ENCODE measurements around the gene NF1. TPM values are rescaled to one million over a fixed set of nuclear protein-coding genes. Genes with fewer than 3 reads are reported as not detected.

The NF1 gene
- total and polyA plus RNA-seq, 3 donors from 2014 or later, result 60.6 to 99.0 (median 97.6) TPM

- H3K27me3 ChIP-seq, result no peaks in the 10 kb centered on the region
- 76 to 89% methylated on average over 1 of the region's 1 CpG for WGBS, 2 donors
Measured at GRCh38 chr17:31273516-31273915, 178.7 kb downstream of the NF1 start.

GRCh38 chr17:31274252-31274651, 179.5 kb downstream of the NF1 start:
- no peaks in the 10 kb centered on the region for H3K9me3 ChIP-seq
- 89 to 91% methylated on average over 2 of the region's 2 CpGs for WGBS, 2 donors
- H3K4me1 ChIP-seq, result no peaks in the 10 kb centered on the region
- no peak for TF ChIP-seq POLR2A (IDR thresholded peaks at IDR 0.05)
- no peak for TF ChIP-seq CTCF (IDR thresholded peaks at IDR 0.05)
- H3K27me3 ChIP-seq, result no peaks in the 10 kb centered on the region
- intact Hi-C loops (cut with DNase I; ENCODE audit: low total_unique reads), result no loop called here
- DNase-seq, result no peak
- no peak overlapping the region for H3K27ac ChIP-seq
- no peak overlapping the region for H3K4me3 ChIP-seq
- no peaks in the 10 kb centered on the region for H3K36me3 ChIP-seq (ENCODE audit: low read depth, missing control alignments)

More at GRCh38 chr17:31273516-31273915, 178.7 kb downstream of the NF1 start:
- no peak for TF ChIP-seq CTCF (IDR thresholded peaks at IDR 0.05)
- TF ChIP-seq POLR2A (IDR thresholded peaks at IDR 0.05), result no peak
- DNase-seq, result no peak
- Histone ChIP-seq H3K27ac (no peak overlapping the region), H3K4me1 (no peaks in the 10 kb centered on the region), H3K4me3 (no peak overlapping the region), H3K36me3 (ENCODE audit: low read depth, missing control alignments) (no peaks in the 10 kb centered on the region), H3K9me3 (no peaks in the 10 kb centered on the region)
- intact Hi-C loops (cut with DNase I; ENCODE audit: low total_unique reads), result no loop called here

GRCh38 chr17:31275116-31275515, 180.3 kb downstream of the NF1 start:
- no peak for TF ChIP-seq POLR2A (IDR thresholded peaks at IDR 0.05)
- TF ChIP-seq CTCF (IDR thresholded peaks at IDR 0.05), result no peak
- no peak overlapping the region for H3K27ac ChIP-seq
- 86 to 96% methylated on average over 1 of the region's 1 CpG for WGBS, 2 donors
- no peaks in the 10 kb centered on the region for H3K4me1 ChIP-seq
- no peak for DNase-seq
- H3K4me3 ChIP-seq, result no peak overlapping the region
- H3K36me3 ChIP-seq (ENCODE audit: low read depth, missing control alignments), result no peaks in the 10 kb centered on the region
- H3K9me3 ChIP-seq, result no peaks in the 10 kb centered on the region
- H3K27me3 ChIP-seq, result no peaks in the 10 kb centered on the region
- intact Hi-C loops (cut with DNase I; ENCODE audit: low total_unique reads), result no loop called here

GRCh38 chr17:31279401-31279800, 184.6 kb downstream of the NF1 start:
- H3K9me3 ChIP-seq, result no peaks in the 10 kb centered on the region
- no peak for TF ChIP-seq CTCF (IDR thresholded peaks at IDR 0.05)
- no peak for TF ChIP-seq POLR2A (IDR thresholded peaks at IDR 0.05)
- H3K4me3 ChIP-seq, result no peak overlapping the region
- no peaks in the 10 kb centered on the region for H3K4me1 ChIP-seq
- H3K27me3 ChIP-seq, result no peaks in the 10 kb centered on the region
- no peaks in the 10 kb centered on the region for H3K36me3 ChIP-seq (ENCODE audit: low read depth, missing control alignments)
- DNase-seq, result no peak
- intact Hi-C loops (cut with DNase I; ENCODE audit: low total_unique reads), result no loop called here
- H3K27ac ChIP-seq, result no peak overlapping the region
- WGBS, 2 donors, result 76 to 89% methylated on average over 2 of the region's 2 CpGs

GRCh38 chr17:31281061-31281460, 186.3 kb downstream of the NF1 start:
- Histone ChIP-seq H3K4me3 (no peak overlapping the region), H3K9me3 (no peaks in the 10 kb centered on the region), H3K27ac (no peak overlapping the region), H3K36me3 (ENCODE audit: low read depth, missing control alignments) (no peaks in the 10 kb centered on the region), H3K27me3 (no peaks in the 10 kb centered on the region), H3K4me1 (no peaks in the 10 kb centered on the region)
- intact Hi-C loops (cut with DNase I; ENCODE audit: low total_unique reads), result no loop called here
- TF ChIP-seq POLR2A (IDR thresholded peaks at IDR 0.05) (no peak), CTCF (IDR thresholded peaks at IDR 0.05) (no peak)
- no peak for DNase-seq
- 83 to 93% methylated on average over 2 of the region's 2 CpGs for WGBS, 2 donors

Measured in testis (tissue), 3 donors.